Measurements from ENCODE around the gene CMTM7.
"Not testable (repeated sequence)": the region's sequence is repeated elsewhere in the genome, so short reads cannot be mapped to it uniquely, and the experiment has no call there.

Gene CMTM7

GRCh38 chr3:32462191-32462986 is 70.7 kb downstream of the CMTM7 start:
- DNase-seq = not testable (repeated sequence)

DNA sequence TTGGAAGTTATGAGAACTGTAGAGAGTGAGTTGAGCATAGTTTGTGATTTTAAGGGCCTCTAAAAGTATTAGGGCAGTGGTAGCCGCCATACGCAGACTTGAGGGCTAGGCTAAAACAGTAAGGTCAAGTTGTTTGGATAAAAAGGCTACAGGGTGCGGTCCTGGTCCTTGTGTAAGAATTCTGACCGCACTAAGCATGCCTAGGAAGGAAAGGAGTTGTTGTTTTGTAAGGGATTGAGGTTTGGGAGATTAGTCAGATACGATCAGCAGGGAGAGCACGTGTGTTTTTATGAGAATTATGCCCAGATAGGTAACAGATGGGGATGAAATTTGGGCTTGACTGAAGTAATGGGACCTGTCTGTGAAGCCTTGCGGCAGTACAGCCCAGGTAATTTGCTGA is 71.8 kb downstream of the CMTM7 start:
- DNase-seq = not testable (repeated sequence)

DNA sequence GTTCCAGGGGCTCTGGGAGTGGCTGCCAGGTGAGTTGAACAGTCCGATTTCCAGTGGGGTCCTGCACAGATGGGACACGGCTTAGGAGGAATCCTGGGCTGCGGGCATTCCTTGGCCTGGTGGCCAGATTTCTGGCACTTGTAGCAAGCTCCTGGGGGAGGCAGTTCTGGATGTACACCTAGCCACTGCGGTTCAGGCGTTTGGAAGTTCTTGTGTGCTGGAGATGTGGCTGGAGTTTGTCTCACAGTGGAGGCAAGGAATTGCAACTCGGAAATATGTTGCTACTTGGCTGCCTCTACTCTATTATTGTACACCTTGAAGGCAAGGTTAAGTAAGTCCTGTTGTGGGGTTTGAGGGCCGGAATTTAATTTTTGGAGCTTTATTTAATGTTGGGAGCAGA is 73.1 kb downstream of the CMTM7 start:
- not testable (repeated sequence) for DNase-seq

DNA sequence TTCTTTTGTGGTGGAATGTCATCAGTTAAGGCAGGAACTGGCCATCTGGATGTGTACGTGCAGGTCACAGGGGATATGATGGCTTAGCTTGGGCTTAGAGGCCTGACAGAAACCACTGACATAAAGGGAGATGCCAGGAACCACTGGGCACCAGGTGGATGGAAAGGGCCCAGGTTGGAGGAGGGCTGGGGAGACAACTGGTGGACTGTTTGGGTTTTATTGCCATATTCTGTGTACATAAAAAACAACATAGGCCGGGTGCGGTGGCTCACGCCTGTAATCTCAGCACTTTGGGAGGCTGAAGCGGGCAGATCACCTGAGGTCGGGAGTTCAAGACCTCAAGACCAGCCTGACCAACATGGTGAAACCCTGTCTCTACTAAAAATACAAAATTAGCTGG is 75.2 kb downstream of the CMTM7 start:
- DNase-seq = not testable (repeated sequence)

DNA sequence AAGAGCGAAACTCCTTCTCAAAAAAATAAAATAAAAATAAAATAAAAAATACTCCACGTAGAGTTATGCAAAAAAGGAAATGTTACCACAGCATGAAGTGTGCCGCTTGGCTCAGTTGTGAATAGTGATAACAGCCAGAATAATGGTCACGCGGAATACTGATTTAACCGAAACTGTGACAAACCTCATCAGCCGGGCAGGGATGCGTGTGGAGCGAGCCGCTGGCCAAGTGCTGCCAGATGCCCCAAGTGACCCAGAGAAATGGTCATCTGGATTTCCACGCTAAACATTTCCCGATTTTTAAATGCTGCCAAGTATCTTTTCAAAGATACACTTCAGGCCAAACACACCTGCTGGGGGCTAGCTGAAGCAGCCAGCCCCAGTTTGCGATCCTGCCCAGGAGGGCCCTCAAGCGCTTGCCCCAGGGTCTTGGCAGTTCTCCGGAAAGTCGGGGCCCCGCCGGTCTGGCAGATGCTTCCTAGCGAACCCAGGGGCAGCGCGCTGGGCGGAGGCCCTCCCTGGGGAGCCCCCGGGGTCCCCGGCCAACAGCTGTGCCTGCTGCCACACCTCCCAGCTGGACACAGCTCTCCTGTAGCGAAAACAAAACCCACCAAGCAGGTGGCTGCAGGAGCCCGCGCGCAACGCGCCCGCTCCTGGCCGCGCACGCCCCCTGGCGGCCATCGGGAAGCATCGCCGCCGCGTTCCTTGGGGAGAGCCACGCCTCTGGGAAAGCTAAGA is 75.8 kb downstream of the CMTM7 start:
- DNase-seq = peak; percentile 20

- DNase-seq = no peak
Observed at GRCh38 chr3:32469151-32469874, 77.7 kb downstream of the CMTM7 start.

GRCh38 chr3:32470362-32470761 is 78.7 kb downstream of the CMTM7 start:
- DNase-seq = no peak

DNA sequence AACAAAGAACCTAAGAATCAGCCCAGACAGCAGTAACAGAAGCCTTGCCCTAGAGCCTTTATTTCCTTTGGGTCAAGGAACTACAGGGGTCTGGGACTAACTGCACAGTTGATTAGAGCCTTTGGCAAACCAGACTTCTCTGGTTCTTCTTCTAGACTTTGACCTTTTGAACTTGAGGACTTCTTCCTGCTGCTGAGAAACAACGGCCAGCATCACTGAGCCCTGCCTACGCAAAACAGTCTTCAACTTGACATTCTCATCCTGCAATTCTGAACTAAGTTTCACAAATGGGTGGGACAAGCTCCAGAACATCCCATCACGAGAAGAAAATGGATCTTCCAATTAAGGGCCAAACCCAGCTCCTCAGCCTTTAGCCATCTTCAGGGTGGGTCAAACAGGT is 79.6 kb downstream of the CMTM7 start:
- DNase-seq = no peak

GRCh38 chr3:32472151-32472550 is 80.5 kb downstream of the CMTM7 start:
- DNase-seq = not testable (repeated sequence)

GRCh38 chr3:32474201-32474600 is 82.5 kb downstream of the CMTM7 start:
- no peak for DNase-seq

- DNase-seq = no peak
Observed at GRCh38 chr3:32480604-32481003, 89.0 kb downstream of the CMTM7 start.

DNA sequence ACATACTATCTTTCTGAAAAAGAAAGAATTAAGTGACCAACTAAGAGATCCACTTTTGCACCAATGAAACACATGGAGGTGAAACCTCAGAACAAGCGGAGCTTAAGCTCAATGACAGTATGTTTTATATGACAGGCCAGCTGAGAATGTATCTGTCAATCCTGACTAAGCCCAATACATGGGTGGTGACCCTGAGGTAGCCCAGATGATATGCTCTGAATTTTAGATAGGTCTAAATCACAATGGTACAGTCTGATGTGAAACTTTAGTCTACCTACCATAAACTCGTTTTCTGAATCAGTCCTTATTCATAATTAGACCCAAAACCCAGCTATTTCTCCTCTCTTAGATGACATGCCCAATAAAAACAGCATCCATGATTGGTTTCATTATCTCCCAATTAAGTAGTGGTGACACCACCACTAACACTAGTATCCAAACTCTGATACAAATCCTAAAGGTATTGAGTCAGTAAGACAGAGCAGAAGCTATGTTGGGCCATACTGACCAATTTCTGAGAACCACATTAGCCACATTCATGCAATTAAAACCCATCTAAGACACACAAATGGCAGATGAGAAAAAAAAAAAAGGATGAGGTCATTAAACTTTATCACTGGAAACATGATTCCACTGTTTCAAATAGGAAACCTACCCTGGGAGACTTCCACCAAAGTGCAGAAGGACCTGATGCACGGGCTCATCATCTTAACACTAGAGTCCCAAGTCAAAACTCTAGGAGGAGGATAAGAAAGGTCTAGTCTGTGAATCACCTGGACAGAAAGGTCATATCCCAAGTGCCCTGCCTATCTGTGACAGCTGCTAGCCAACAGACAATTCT is 90.4 kb downstream of the CMTM7 start:
- no peak for DNase-seq

DNA sequence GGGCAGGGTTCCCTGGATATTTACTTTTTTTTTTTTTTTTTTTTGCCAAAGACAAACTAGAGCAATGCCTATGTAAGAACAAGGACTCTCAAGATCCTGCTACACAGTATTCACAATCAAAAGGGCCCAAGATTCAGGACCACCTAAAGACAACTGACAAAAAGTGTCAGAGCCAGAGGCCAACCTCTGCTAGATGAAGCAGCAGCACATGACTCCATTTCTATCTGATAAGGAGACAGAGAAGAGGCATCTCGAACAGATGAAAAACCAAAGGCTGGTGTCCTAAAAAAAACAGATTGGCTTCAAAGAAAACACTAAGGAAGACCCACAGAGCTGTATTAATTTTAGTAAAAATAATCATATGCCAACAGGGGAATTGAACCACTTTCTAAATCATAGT is 91.0 kb downstream of the CMTM7 start:
- no peak for DNase-seq

GRCh38 chr3:32483772-32484171 is 92.1 kb downstream of the CMTM7 start:
- no peak for DNase-seq

DNA sequence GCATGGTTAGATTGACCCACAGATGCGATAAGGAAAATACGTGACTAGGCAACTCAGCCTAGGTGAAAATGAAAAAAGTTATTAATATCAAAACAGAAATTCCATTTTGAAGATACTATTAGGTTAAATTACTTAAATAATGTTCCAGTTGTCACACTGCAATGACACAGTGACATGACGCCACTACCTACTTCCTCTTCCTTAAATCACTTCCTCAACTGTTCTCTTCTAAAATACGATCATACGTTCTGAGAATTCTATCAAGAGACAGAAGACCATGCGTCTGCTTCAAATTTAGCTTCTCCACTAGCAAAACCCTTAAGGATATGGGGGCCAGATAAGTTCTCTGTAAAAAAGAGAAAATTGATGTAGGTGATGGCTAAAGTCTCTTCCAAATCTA is 92.8 kb downstream of the CMTM7 start:
- DNase-seq = no peak

GRCh38 chr3:32487781-32488473 is 96.3 kb downstream of the CMTM7 start:
- no peak for DNase-seq

- no peak for DNase-seq
Observed at GRCh38 chr3:32488474-32489008, 96.9 kb downstream of the CMTM7 start.

GRCh38 chr3:32492684-32493436 is 101.2 kb downstream of the CMTM7 start:
- no peak for DNase-seq

- DNase-seq = no peak
Observed at GRCh38 chr3:32493437-32494414, 102.1 kb downstream of the CMTM7 start.

DNA sequence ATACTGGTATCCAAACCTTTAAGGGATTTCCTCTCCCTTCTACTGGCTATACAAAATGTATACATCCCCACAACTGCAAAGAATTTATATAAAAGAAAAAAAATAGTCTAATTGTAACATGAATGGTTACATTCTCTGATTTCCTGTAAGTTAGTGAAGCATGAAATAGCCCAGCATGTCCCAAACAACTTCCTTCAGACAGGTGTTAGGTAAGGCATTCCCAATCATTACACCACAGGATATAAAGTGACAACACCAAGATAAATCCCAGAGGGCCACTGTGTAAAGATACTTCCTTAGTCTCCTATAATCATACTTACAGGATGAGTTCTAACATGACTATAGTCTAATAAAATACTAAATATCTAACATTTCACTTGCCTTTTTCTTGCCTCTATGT is 103.4 kb downstream of the CMTM7 start:
- DNase-seq = no peak
